K562 (cell line): Measurements from ENCODE around the gene SPATA31A5. TPM values are rescaled to one million over a fixed set of nuclear protein-coding genes. Genes with fewer than 3 reads are reported as not detected.

Experiments used
- polyA plus RNA-seq, 8 experiments: library from polyadenylated mRNA; depleted of rRNA in 4 of 8; stranded (reverse) in 5 of 8; unstranded in 3 of 8; fragments of >200 nt; fragmentation: Nextera tagmentation in 2 of 8; fragmentation: Illumina TruSeq in 1 of 8; extraction: Ambion mirVana in 2 of 8; extraction: Trizol in 1 of 8; gene quantifications; 2 replicates each; pipeline versions ENCODE4 v1.2.1 to v1.2.3, GENCODE V29; 2011 to 2014; ENCODE audit warnings: inconsistent platforms in 1 of 8, missing spikeins in 1 of 8
- small RNA-seq: library from RNA; depleted of rRNA; stranded (forward); fragments of <200 nt; gene quantifications from one replicate; pipeline ENCODE3, GENCODE V24; 2014
- total RNA-seq, 7 experiments: library from RNA; depleted of rRNA in 6 of 7; stranded (reverse); fragments of >200 nt in 6 of 7; fragmentation: Illumina TruSeq in 2 of 7; extraction: Trizol in 2 of 7; gene quantifications; 2 replicates each; pipeline versions ENCODE4 v1.2.1 to v1.2.3, GENCODE V29; 2011 to 2021; ENCODE audit warnings: low replicate concordance in 1 of 7

SPATA31A5 gene
- total and polyA plus RNA-seq, 9 of the 15 experiments (the other 6 are each of a cell fraction or from before 2014, with no cell fraction given), result 0.01 to 0.07 (median 0.03) TPM; not detected in 6

Small RNA genes lying within 50 kb of the gene (small RNA-seq; reads per million reads assigned to genes)
- not detected for gene AL590491.3
